HG02870 (cell line): ENCODE results near the gene OGFOD3.

ENCODE experiments used
- ATAC-seq: cut with Tn5 transposase; IDR thresholded peaks from one replicate; pipeline ENCODE4 v1.9.1; 2021; ENCODE audit warnings: mild to moderate bottlenecking, moderate library complexity; ENCODE audit not compliant: unreplicated experiment

OGFOD3 gene

GRCh38 chr17:82447876-82448275 lies 29.5 kb upstream of the OGFOD3 start:
- ATAC-seq, result no peak

GRCh38 chr17:82446649-82447048 lies 28.3 kb upstream of the OGFOD3 start:
- no peak for ATAC-seq

DNA sequence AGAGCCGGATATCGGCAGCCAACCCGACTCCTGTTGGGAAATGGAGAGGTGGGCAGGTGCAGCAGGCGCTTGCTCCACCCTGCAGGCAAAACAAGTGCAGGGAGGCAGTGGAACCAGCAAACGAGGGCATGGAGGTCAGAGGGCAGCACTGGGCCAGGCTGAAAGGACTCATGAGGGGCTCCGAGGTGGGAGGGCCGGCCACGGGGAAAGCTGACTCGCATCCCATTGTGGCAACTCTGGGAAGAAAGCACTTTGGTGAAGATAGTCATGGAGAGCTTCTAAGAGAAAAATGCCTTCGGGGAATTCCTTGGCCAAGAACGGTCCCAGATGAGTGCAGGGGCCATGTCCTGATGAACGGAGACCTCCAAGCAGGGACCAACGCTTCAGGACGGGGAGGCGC lies 27.7 kb upstream of the OGFOD3 start:
- no peak for ATAC-seq

DNA sequence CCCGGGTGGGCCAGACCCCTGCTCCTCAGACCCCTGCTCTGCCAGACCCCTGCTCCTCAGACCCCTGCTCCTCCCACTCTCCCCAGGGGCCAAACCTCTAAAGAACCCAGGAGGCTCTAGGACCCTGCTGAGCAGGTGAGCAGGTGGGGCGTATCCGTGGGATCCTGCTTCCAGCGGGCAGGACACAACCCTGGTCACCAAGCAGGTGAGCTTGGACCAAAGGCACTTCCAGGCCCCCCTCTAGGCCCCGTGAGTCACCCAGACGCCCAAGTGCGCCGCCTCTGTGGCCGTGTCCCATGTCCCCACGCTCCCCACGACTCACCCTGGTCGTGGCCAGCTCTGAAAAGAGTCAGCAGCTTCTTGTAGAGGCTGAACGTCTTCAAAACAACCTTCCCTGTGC lies 27.2 kb upstream of the OGFOD3 start:
- ATAC-seq, result no peak

- no peak for ATAC-seq
Observed at GRCh38 chr17:82444941-82445521, 26.6 kb upstream of the OGFOD3 start.

GRCh38 chr17:82444284-82444893 lies 26.0 kb upstream of the OGFOD3 start:
- ATAC-seq, result no peak

GRCh38 chr17:82443465-82444283 lies 25.3 kb upstream of the OGFOD3 start:
- ATAC-seq, result no peak

GRCh38 chr17:82442643-82443464 lies 24.5 kb upstream of the OGFOD3 start:
- ATAC-seq, result no peak

- no peak for ATAC-seq
Observed at GRCh38 chr17:82441691-82442487, 23.5 kb upstream of the OGFOD3 start.

GRCh38 chr17:82440991-82441627 lies 22.7 kb upstream of the OGFOD3 start:
- ATAC-seq, result no peak

GRCh38 chr17:82440469-82440981 lies 22.1 kb upstream of the OGFOD3 start:
- ATAC-seq, result no peak

DNA sequence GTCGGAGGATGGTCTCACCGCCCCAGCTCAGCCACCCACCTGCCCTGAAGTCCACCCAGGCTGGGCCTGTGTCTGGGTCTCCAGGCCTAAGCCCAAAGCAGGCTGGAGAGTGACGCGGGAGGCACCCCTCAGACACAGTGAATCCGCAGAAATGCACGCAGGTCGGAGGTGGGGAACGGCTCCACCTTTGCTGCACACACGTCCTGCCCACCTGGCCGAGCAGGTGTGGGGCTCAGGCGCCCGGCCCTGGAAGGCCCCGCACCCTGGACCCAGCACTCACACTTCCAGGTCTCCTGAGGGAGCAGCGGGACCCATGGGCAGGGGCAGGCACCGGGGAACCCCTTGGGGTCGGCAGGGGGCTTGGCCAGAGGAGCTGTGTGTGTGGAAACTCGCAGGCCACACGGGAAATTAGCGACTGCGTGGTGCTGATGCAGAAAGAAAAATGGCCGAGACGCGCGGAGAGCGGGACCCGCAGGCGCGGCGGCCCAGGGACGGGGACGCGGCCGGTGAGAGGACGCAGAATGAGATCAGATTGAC lies 21.5 kb upstream of the OGFOD3 start:
- no peak for ATAC-seq

GRCh38 chr17:82439194-82439828 lies 20.9 kb upstream of the OGFOD3 start:
- no peak for ATAC-seq

GRCh38 chr17:82438401-82439193 lies 20.2 kb upstream of the OGFOD3 start:
- ATAC-seq, result no peak

DNA sequence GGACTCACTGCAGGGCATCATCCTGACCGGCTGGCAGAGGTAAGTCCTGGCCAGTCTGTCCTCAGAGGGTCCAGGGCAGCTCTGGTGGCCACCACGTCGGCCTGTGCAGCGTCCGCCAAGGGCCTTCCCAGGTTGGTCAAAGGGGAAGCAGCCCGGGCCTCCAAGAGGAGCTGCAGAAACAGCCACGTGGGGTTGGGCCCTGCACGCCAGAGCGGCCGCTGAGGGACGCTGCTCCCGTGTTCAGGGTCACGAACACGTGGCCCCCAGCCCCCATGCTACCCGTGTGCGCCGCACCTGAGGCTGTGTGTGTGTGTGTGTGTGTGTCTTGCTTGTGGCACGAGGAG lies 18.9 kb upstream of the OGFOD3 start:
- no peak for ATAC-seq

GRCh38 chr17:82436601-82437324 lies 18.4 kb upstream of the OGFOD3 start:
- no peak for ATAC-seq
